Activated CD4-positive, alpha-beta memory T cell treated with anti-CD3 and anti-CD28 coated beads for 36 hours (primary cell): ENCODE measurements around the gene TGM2. TPM values are rescaled to one million over a fixed set of nuclear protein-coding genes. Genes with fewer than 3 reads are reported as not detected.

Experiments
- CTCF ChIA-PET: fragments of 350-600 bp; sonication (Branson Sonifier 250); formaldehyde crosslinking; loops from one replicate; lab custom pipeline; 2021; ENCODE audit warnings: antibody characterized with exemption, inconsistent platforms; lab: Charles Lee
- POLR2A ChIA-PET: fragments of 350-600 bp; sonication (Branson Sonifier 250); formaldehyde crosslinking; loops from one replicate; lab custom pipeline; 2021; ENCODE audit warnings: antibody characterized with exemption; lab: Charles Lee
- DNase-seq: peaks from one replicate; pipeline ENCODE4 v3.0.0-alpha.2; 2020
- H3K27ac Mint-ChIP-seq: one replicate; pipeline ENCODE4 v1.8.0; 2021; ENCODE audit warnings: mixed read lengths
- H3K27me3 Mint-ChIP-seq: one replicate; pipeline ENCODE4 v1.8.0; 2021; ENCODE audit warnings: mixed read lengths
- H3K36me3 Mint-ChIP-seq: one replicate; pipeline ENCODE4 v1.8.0; 2021; ENCODE audit warnings: mixed read lengths
- H3K4me1 Mint-ChIP-seq: one replicate; pipeline ENCODE4 v1.8.0; 2021; ENCODE audit warnings: low read depth, mixed read lengths
- H3K4me3 Mint-ChIP-seq: one replicate; pipeline ENCODE4 v1.8.0; 2021; ENCODE audit warnings: mild to moderate bottlenecking, mixed read lengths
- H3K9me3 Mint-ChIP-seq: one replicate; pipeline ENCODE4 v1.8.0; 2021; ENCODE audit warnings: mixed read lengths
- intact Hi-C: fragments of 100-400 bp; cut with micrococcal nuclease; formaldehyde crosslinking; loops from one replicate; pipeline ENCODE4 v1.15.1; 2023
- total RNA-seq, 2 experiments: library from RNA; stranded (reverse); gene quantifications; one replicate each; pipeline ENCODE4 v1.2.3, GENCODE V29; 2021

The TGM2 gene
- not detected for total RNA-seq

GRCh38 chr20:38165089-38165965 is at the start of gene TGM2:
Gene TGM2 (minus strand): TSS chr20:38165270. CDS start chr20:38165198, 72 bp downstream.
- ChIA-PET POLR2A (no interaction called here), CTCF (interaction anchor here (0.7 to 4.2 kb wide), 5 partner anchors 7 to 172 kb away, joined by 3 to 21 read pairs (median 3); no protein-coding TSS in a partner anchor)
- intact Hi-C loops, result loop anchor here (1.0 to 10.0 kb wide), 3 partner anchors 93 to 261 kb away; partner anchors contain the start of gene VSTM2L
- no peaks in the 10 kb centered on the region for H3K36me3 Mint-ChIP-seq
- peak; percentile 67 for DNase-seq
- no peak within 1 kb of the TSS for H3K4me3 Mint-ChIP-seq
- H3K4me1 Mint-ChIP-seq, result peaks cover 5% of the 10 kb centered on the region
- no peaks in the 10 kb centered on the region for H3K9me3 Mint-ChIP-seq
- H3K27me3 Mint-ChIP-seq, result peaks cover 24% of the 10 kb centered on the region
- H3K27ac Mint-ChIP-seq, result no peak within 1 kb of the TSS

- no peak for DNase-seq
Measured at GRCh38 chr20:38214256-38215193, 49.5 kb upstream of the TGM2 start.

GRCh38 chr20:38213607-38213940 is 48.5 kb upstream of the TGM2 start:
- no peak overlapping the region for H3K4me3 Mint-ChIP-seq
- POLR2A ChIA-PET, result no interaction called here
- intact Hi-C loops, result no loop called here

More at GRCh38 chr20:38214256-38215193, 49.5 kb upstream of the TGM2 start:
- ChIA-PET CTCF (interaction anchor here (0.7 to 2.3 kb wide), 3 partner anchors 15 to 141 kb away, joined by 3 to 6 read pairs (median 3); no protein-coding TSS in a partner anchor), POLR2A (no interaction called here)
- Mint-ChIP-seq H3K27me3 (no peaks in the 10 kb centered on the region), H3K27ac (no peak overlapping the region), H3K4me1 (no peaks in the 10 kb centered on the region), H3K36me3 (no peaks in the 10 kb centered on the region), H3K9me3 (no peaks in the 10 kb centered on the region), H3K4me3 (no peak overlapping the region)
- intact Hi-C loops, result no loop called here

GRCh38 chr20:38212806-38213606 is 47.9 kb upstream of the TGM2 start:
- Mint-ChIP-seq H3K27me3 (peaks cover 7% of the 10 kb centered on the region), H3K27ac (no peak overlapping the region), H3K4me3 (no peak overlapping the region), H3K9me3 (no peaks in the 10 kb centered on the region), H3K36me3 (no peaks in the 10 kb centered on the region), H3K4me1 (no peaks in the 10 kb centered on the region)
- ChIA-PET POLR2A (no interaction called here), CTCF (interaction anchor here (2.3 to 3.8 kb wide), 2 partner anchors 8 to 140 kb away, joined by 6 to 17 read pairs; no protein-coding TSS in a partner anchor)
- intact Hi-C loops, result no loop called here
- no peak for DNase-seq

More at GRCh38 chr20:38213607-38213940, 48.5 kb upstream of the TGM2 start:
- DNase-seq, result no peak
- H3K27ac Mint-ChIP-seq, result no peak overlapping the region
- no peaks in the 10 kb centered on the region for H3K36me3 Mint-ChIP-seq
- H3K9me3 Mint-ChIP-seq, result no peaks in the 10 kb centered on the region
- H3K27me3 Mint-ChIP-seq, result peaks cover 3% of the 10 kb centered on the region
- no peaks in the 10 kb centered on the region for H3K4me1 Mint-ChIP-seq
- CTCF ChIA-PET, result interaction anchor here (2.3 kb wide), 1 partner anchor 140 kb away, joined by 6 read pairs; no protein-coding TSS in a partner anchor

GRCh38 chr20:38211200-38212097 is 46.4 kb upstream of the TGM2 start:
- Mint-ChIP-seq H3K36me3 (no peaks in the 10 kb centered on the region), H3K4me1 (no peaks in the 10 kb centered on the region), H3K9me3 (no peaks in the 10 kb centered on the region), H3K27me3 (peaks cover 7% of the 10 kb centered on the region), H3K27ac (no peak overlapping the region), H3K4me3 (no peak overlapping the region)
- no peak for DNase-seq
- POLR2A ChIA-PET, result no interaction called here
- CTCF ChIA-PET, result interaction anchor here (3.8 kb wide), 1 partner anchor 10 kb away, joined by 17 read pairs; no protein-coding TSS in a partner anchor
- intact Hi-C loops, result no loop called here

- intact Hi-C loops, result no loop called here
- no peaks in the 10 kb centered on the region for H3K9me3 Mint-ChIP-seq
Measured at GRCh38 chr20:38210741-38211140, 45.7 kb upstream of the TGM2 start.

GRCh38 chr20:38209736-38210405 is 44.8 kb upstream of the TGM2 start:
- H3K9me3 Mint-ChIP-seq, result no peaks in the 10 kb centered on the region
- H3K27ac Mint-ChIP-seq, result no peak overlapping the region
- POLR2A ChIA-PET, result no interaction called here
- no peaks in the 10 kb centered on the region for H3K4me1 Mint-ChIP-seq
- H3K36me3 Mint-ChIP-seq, result no peaks in the 10 kb centered on the region
- CTCF ChIA-PET, result interaction anchor here (3.8 kb wide), 1 partner anchor 11 kb away, joined by 17 read pairs; no protein-coding TSS in a partner anchor
- no peak for DNase-seq
- peaks cover 7% of the 10 kb centered on the region for H3K27me3 Mint-ChIP-seq
- H3K4me3 Mint-ChIP-seq, result no peak overlapping the region
- intact Hi-C loops, result no loop called here

More at GRCh38 chr20:38210741-38211140, 45.7 kb upstream of the TGM2 start:
- Mint-ChIP-seq H3K4me1 (no peaks in the 10 kb centered on the region), H3K4me3 (no peak overlapping the region), H3K27me3 (peaks cover 7% of the 10 kb centered on the region), H3K36me3 (no peaks in the 10 kb centered on the region), H3K27ac (no peak overlapping the region)
- ChIA-PET POLR2A (no interaction called here), CTCF (interaction anchor here (3.8 kb wide), 1 partner anchor 11 kb away, joined by 17 read pairs; no protein-coding TSS in a partner anchor)
- DNase-seq, result no peak

GRCh38 chr20:38209054-38209675 is 44.1 kb upstream of the TGM2 start:
- H3K4me3 Mint-ChIP-seq, result no peak overlapping the region
- H3K27me3 Mint-ChIP-seq, result peaks cover 7% of the 10 kb centered on the region
- no peaks in the 10 kb centered on the region for H3K36me3 Mint-ChIP-seq
- ChIA-PET CTCF (no interaction called here), POLR2A (no interaction called here)
- intact Hi-C loops, result no loop called here
- no peaks in the 10 kb centered on the region for H3K9me3 Mint-ChIP-seq
- H3K4me1 Mint-ChIP-seq, result no peaks in the 10 kb centered on the region
- H3K27ac Mint-ChIP-seq, result no peak overlapping the region
- DNase-seq, result no peak

GRCh38 chr20:38208523-38208922 is 43.5 kb upstream of the TGM2 start:
- no peak overlapping the region for H3K4me3 Mint-ChIP-seq
- H3K27ac Mint-ChIP-seq, result no peak overlapping the region
- POLR2A ChIA-PET, result no interaction called here
- no peaks in the 10 kb centered on the region for H3K4me1 Mint-ChIP-seq
- intact Hi-C loops, result no loop called here
- CTCF ChIA-PET, result no interaction called here
- H3K36me3 Mint-ChIP-seq, result no peaks in the 10 kb centered on the region
- H3K9me3 Mint-ChIP-seq, result no peaks in the 10 kb centered on the region
- DNase-seq, result no peak
- H3K27me3 Mint-ChIP-seq, result peaks cover 7% of the 10 kb centered on the region

- intact Hi-C loops, result no loop called here
- H3K27ac Mint-ChIP-seq, result no peak overlapping the region
- no peaks in the 10 kb centered on the region for H3K9me3 Mint-ChIP-seq
- no peaks in the 10 kb centered on the region for H3K4me1 Mint-ChIP-seq
- CTCF ChIA-PET, result no interaction called here
- peaks cover 7% of the 10 kb centered on the region for H3K27me3 Mint-ChIP-seq
- POLR2A ChIA-PET, result no interaction called here
- no peak for DNase-seq
- no peaks in the 10 kb centered on the region for H3K36me3 Mint-ChIP-seq
- no peak overlapping the region for H3K4me3 Mint-ChIP-seq
Measured at GRCh38 chr20:38208088-38208487, 43.0 kb upstream of the TGM2 start.
